Colonic mucosa (tissue), 4 donors: ENCODE data around the gene FEZF2. TPM values are rescaled to one million over a fixed set of nuclear protein-coding genes. Genes with fewer than 3 reads are reported as not detected.

Experiments used
- DNase-seq: peaks from one replicate; pipeline ENCODE4 v3.0.0-alpha.2; 2020
- H3K27ac ChIP-seq: fragments of 200-600 bp; one replicate; pipeline ENCODE4 v1.8.0; 2021
- H3K27me3 ChIP-seq: fragments of 200-600 bp; one replicate; pipeline ENCODE4 v1.8.0; 2021
- H3K36me3 ChIP-seq: fragments of 200-600 bp; one replicate; pipeline ENCODE4 v1.8.0; 2021
- H3K4me1 ChIP-seq: fragments of 200-600 bp; one replicate; pipeline ENCODE4 v1.8.0; 2021; ENCODE audit warnings: mild to moderate bottlenecking
- H3K4me3 ChIP-seq: fragments of 200-600 bp; one replicate; pipeline ENCODE4 v1.8.0; 2021
- H3K9ac ChIP-seq, 2 donors: one replicate each; pipeline ENCODE4 v1.7.0; 2013; ENCODE audit warnings: control low read depth in 2 of 2, low read depth in 2 of 2, low read length in 2 of 2
- H3K9me3 ChIP-seq: fragments of 200-600 bp; one replicate; pipeline ENCODE4 v1.8.0; 2021
- intact Hi-C: fragments of 100-400 bp; cut with DNase I; formaldehyde crosslinking; loops from one replicate; pipeline ENCODE4 v1.14.1; 2022
- total RNA-seq, 2 donors: library from RNA; stranded (reverse); fragmentation: NEBNext Ultra II Directional in 1 of 2; extraction: Animal tissue kit (Norgen Biotek cat#: 25700) in 1 of 2; gene quantifications; one replicate each; pipeline ENCODE4 v1.2.1, GENCODE V29; 2021
- TF ChIP-seq, protein P1 (sequence below): fragments of 200-600 bp; IDR thresholded peaks from one replicate; pipeline ENCODE4 v1.8.0; 2022; ENCODE audit warnings: antibody characterized with exemption, mild to moderate bottlenecking
- donor health status: healthy.
- donor health status: DM: no; HTN: no; CAD: no.
- donor health status: DM: no; HTN: no; CAD: no.

Gene FEZF2
- total RNA-seq, 2 donors from 2014 or later = not detected

DNA sequence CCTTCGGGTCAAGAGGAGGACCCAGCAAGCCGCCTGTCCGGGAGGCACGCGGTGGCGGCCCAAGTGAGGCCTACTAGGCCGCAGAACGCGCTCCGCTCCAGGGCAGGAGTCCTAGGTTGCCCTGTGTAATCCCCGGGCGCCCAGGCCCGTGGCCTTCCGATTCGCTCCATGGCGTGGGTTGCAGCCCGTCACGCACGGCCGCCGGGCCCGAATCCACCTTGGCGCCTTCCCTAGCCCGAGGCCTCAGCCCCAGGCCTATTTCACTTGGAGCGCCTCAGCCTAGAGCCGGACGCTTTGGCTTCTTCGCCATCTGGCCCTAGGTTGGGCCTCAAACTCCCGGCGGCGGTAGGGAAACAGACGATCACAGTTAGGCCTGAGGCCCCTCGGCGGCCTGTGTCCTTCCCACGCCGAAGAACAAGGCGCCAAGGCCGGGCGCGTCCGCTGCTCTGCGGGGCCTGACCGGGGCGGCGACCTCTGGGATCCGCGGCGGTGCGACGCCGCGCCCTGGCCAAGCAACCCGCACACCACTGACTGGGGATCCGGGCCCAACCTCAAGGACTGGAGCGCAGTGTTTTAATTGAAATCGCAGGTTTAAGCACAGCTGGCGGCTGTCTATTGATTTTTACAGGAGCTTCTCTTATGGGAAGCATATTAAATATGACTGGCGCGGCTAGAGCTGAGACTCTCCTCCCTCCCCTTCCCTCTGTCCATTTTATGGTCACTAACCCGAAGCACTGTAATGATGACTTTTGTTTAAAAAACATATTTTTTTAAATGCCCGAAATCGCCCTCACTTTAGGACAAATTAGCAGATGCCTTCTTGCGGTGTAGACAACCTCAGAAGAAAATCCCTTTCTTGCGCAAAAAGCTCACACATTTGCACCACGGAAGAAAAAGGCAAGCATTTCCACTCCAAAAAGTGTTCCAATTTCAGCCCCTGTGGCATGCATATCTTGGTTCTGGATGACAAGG, 3.8 kb upstream of the FEZF2 start:
- DNase-seq = no peak
- TF ChIP-seq, protein P1, sequence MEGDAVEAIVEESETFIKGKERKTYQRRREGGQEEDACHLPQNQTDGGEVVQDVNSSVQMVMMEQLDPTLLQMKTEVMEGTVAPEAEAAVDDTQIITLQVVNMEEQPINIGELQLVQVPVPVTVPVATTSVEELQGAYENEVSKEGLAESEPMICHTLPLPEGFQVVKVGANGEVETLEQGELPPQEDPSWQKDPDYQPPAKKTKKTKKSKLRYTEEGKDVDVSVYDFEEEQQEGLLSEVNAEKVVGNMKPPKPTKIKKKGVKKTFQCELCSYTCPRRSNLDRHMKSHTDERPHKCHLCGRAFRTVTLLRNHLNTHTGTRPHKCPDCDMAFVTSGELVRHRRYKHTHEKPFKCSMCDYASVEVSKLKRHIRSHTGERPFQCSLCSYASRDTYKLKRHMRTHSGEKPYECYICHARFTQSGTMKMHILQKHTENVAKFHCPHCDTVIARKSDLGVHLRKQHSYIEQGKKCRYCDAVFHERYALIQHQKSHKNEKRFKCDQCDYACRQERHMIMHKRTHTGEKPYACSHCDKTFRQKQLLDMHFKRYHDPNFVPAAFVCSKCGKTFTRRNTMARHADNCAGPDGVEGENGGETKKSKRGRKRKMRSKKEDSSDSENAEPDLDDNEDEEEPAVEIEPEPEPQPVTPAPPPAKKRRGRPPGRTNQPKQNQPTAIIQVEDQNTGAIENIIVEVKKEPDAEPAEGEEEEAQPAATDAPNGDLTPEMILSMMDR = no peak
- H3K9me3 ChIP-seq = no peaks in the 10 kb centered on the region
- no peaks in the 10 kb centered on the region for H3K36me3 ChIP-seq
- H3K9ac ChIP-seq = no peak overlapping the region
- H3K27ac ChIP-seq = no peak overlapping the region
- H3K4me1 ChIP-seq = no peaks in the 10 kb centered on the region
- no peak overlapping the region for H3K4me3 ChIP-seq
- intact Hi-C loops = no loop called here
- H3K27me3 ChIP-seq = peaks cover 73% of the 10 kb centered on the region

DNA sequence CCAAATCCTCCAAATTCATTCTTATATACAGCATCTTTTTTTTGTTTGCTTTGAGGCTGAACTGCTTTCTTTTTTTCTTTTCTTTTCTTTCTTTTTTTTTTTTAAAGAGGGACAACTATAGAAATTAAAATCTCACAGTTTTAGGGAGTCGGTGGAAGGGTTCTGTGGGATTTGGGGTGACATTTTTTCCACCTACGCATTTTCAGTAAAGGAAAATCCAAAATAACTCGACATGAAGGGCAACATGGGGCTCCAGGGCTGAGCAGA, 3.0 kb upstream of the FEZF2 start:
- no peak for DNase-seq
- Histone ChIP-seq H3K4me1 (no peaks in the 10 kb centered on the region), H3K27ac (no peak overlapping the region), H3K4me3 (no peak overlapping the region), H3K9ac (no peak overlapping the region), H3K9me3 (no peaks in the 10 kb centered on the region), H3K27me3 (peaks cover 81% of the 10 kb centered on the region), H3K36me3 (no peaks in the 10 kb centered on the region)
- intact Hi-C loops = no loop called here
- TF ChIP-seq, protein P1 = no peak

DNA sequence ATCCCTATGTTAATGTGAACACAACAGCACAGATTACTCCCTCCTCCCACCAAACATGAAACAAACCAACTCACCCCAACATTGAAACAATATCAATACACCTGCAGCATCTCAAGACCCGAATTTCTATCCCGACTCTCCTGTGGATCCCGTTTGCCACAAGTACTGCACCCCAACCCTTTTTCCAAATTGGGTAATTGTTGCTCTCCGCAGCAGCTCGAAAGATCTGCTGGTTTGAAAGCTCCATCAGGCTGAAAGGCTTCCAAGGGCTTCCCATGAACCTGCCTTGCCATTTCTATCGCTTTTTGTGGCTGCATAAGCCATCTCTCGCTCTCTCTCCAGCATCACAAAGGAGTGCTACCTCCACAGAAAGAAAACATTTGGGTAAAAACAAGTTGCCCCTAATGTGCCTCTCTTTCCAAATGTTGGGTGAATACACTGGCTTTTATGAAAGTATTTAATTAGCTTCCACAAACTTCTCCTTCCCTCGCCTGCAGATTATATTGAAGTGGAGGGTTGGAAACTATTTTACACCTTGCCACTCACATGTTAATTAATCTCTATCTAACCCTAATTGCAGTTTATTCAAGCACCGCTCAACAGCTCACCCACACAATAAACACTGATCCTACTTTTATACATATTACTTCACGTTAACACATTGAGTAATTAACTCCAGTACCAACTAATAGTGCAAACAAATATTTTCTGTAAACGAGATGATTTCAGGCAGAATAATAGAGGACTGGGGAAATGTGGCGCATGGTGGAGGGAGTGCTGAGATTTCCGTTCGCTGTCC, 2.5 kb upstream of the FEZF2 start:
- intact Hi-C loops = no loop called here
- Histone ChIP-seq H3K36me3 (no peaks in the 10 kb centered on the region), H3K27me3 (peaks cover 86% of the 10 kb centered on the region), H3K9me3 (no peaks in the 10 kb centered on the region), H3K9ac (no peak overlapping the region), H3K4me3 (no peak overlapping the region), H3K27ac (no peak overlapping the region), H3K4me1 (no peaks in the 10 kb centered on the region)
- DNase-seq = no peak
- TF ChIP-seq, protein P1 = no peak

DNA sequence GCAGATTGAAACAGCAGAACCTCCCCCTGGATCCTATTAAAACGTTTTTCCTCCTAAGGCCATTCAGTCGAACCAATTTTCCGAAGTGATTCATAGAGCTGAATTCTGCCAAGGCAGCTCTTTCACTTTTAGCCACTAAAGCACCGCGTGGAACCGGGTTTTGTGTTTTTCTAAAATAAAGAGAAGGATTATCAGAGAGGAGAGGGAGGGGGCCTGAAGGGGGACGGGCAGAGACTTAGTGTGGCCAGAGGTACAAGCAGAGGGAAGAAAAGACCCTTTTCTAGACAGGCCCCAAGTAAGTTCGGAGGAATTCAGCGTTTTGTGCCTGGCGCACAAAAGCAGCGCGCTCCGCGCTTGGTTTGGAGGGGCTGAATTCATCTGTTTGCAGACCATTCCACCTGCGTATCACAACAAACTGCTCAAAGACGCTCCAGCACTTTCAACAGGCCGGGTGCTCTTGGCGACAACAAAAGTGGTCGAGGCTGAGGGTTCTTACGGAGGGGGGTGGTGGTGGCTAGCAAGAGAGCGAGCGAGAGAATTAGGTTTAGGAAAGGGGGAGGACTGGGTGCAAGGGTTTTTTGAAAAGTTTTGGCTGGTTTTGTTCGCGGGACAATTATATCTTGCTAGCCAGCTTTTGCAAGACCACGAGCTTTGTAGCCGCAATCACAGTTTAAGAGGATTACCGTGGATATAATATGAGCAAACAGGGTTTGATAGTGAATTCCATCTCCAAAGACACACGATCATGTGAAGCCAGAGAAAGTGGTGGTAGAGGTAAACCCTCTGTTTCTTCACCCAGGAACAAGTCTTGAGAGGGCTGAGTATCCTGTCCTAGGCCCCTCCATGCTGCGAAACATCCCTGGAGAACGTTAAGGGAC, 1.2 kb upstream of the FEZF2 start:
- H3K4me3 ChIP-seq = no peak overlapping the region

More for the DNA sequence above, 1.2 kb upstream of the FEZF2 start:
- DNase-seq = no peak
- H3K27ac ChIP-seq = no peak overlapping the region
- H3K4me1 ChIP-seq = no peaks in the 10 kb centered on the region
- H3K9ac ChIP-seq = no peak overlapping the region
- no peaks in the 10 kb centered on the region for H3K36me3 ChIP-seq
- intact Hi-C loops = no loop called here
- TF ChIP-seq, protein P1 = no peak
- H3K9me3 ChIP-seq = no peaks in the 10 kb centered on the region
- H3K27me3 ChIP-seq = peaks cover 92% of the 10 kb centered on the region
